NCI-H1417 treated with DMSO at 0.1 percent for 48 hours (cell line): Measurements from ENCODE around the gene SETDB1.

Experiments used
- DNase-seq: peaks from one replicate; lab custom pipeline; 2025; lab: John Stamatoyannopoulos, UW

SETDB1 gene

DNA sequence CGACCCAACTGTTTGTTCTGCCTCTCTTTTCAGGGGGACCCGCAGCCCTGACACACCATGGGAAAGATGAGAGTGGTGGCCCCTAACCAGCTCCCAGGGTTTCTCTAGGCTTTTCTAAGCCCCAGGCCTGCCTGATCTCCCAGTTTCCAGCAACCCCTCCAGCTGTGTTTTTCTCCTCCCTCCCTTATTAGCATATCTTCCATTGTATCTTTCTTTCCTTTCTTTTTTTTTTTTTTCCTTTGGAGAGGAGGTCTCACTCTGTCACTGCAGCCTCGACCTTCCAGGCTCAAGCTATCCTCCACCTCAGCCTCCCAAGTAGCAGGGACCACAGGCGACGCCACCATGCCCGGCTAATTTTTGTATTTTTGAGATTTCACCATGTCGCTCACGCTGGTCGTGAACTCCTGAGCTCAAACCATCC lies 50.2 kb downstream of the SETDB1 start:
- no peak for DNase-seq

- no peak for DNase-seq
These were observed 50.9 kb downstream of the SETDB1 start for GRCh38 chr1:150976879-150977694.

DNA sequence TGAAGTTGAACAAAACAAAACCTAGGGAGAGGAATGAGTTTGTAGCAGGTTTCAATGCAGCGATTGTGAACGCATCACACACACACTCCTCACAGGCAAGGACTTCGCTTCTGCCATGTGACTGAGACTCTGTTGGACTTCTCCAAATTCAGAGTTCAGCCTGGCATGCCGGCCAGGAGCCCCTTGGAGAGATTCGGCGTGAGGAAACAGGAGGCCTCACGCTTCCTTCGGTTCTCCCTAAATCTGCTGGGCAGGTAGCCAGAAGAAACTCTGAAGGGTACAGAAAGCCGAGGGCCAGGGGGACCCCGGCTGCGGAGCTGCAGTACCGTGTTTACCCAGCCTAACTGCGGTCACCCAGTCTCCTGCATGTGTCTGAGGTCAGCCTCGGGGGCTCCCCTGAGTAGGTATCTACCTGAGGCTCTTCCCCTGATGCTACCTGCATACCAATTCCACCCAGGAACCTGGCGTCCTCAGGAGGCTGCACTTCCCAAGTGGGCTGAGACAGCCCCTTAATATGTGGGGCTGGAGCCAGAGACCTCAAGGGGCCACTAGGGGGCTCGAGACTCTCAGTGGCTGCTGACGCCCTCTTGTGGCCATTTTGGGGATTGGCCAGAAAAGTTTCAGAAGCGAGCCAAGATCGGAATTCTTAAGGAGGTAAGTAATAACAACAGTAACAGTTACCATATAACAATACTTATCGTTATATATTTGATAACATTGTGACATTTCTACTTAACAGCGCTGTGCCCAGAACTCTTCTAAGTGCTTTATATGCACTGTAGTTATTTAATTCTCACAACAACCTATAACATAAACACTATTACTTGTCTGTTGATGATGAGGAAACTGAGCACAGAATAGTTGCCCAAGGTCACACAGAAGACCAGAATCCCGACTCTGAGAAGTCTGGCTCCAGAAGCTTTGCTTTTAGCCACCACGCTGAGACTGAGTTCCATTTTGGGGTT lies 53.2 kb downstream of the SETDB1 start:
- DNase-seq, result peak; percentile 36

- peak; percentile 70 for DNase-seq
These were observed 55.1 kb downstream of the SETDB1 start for GRCh38 chr1:150981177-150981804.

DNA sequence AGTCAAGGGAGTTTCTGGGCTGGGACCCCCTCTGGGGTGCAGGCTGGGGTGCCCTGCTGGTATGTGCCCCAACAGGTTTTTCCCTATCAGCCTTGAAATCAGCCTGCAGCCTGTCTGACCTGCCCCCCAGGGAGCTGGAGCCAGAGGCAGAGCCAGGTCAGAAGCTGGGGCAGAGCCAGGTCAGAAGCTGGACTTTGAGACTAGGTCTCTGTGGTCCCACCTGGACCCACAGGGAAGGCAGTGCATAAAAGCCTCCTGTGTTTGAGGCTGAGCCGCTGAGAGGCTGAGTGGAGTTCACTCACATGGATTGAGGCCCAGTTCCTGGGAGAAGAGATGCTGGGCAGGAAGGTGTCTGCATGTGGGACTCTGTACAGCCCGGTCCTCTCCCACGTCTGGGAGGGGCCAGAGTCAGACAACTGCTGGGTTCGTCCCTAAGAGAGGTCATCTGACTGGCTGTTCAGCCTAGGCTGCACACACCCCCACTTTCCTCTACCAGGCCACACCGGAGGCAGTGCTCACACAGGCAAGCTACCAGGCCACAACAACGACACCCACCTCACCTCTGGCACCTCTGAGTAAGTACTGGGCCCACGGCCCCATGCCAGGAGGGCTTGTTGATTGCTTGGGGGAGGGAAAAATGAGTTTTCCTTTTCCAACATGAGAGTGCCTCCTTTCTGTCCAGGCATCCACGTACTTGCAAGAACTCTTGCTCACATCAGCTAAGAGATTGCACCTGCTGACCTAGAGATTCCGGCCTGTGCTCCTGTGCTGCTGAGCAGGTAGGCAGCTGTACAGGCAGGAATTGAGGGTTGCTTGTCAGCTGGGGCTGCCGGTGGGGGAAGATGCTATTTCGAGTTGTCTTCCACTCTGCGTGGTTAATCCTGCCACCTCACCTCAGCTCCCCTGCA lies 55.9 kb downstream of the SETDB1 start, which contains the start of gene ANXA9:
Gene ANXA9, plus strand, starts transcription at position 488 of the 908 bp plus-strand sequence. CDS start 814 bp downstream, outside the sequence.
- DNase-seq, result no peak

- no peak for DNase-seq
These were observed 59.1 kb downstream of the SETDB1 start for GRCh38 chr1:150985179-150985825.

- peak; percentile 19 for DNase-seq
These were observed 61.8 kb downstream of the SETDB1 start for GRCh38 chr1:150987924-150988323.

- no peak for DNase-seq
These were observed 66.5 kb downstream of the SETDB1 start for GRCh38 chr1:150992626-150993025.

DNA sequence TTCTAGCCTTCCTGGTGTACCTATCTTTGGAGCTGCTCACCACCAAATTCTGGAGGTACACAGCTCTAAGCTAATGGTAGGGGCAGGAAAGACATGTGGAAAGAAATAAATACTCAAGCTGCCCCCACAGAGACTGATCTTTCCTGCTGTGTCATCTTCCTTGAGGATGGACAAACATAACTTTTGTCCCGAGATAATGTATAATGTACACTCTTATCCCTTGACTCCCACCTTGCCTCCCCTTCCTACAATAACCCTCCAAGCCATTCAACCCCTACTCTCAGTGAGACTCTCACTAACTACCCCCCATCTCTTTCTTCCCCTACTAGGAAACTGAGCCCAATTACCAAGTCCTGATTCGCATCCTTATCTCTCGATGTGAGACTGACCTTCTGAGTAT lies 68.1 kb downstream of the SETDB1 start:
- DNase-seq, result no peak

- DNase-seq, result no peak
These were observed 69.3 kb downstream of the SETDB1 start for GRCh38 chr1:150995460-150995859.

- DNase-seq, result no peak
These were observed 69.7 kb downstream of the SETDB1 start for GRCh38 chr1:150995896-150996295.

- no peak for DNase-seq
These were observed 71.1 kb downstream of the SETDB1 start for GRCh38 chr1:150997126-150997872.

DNA sequence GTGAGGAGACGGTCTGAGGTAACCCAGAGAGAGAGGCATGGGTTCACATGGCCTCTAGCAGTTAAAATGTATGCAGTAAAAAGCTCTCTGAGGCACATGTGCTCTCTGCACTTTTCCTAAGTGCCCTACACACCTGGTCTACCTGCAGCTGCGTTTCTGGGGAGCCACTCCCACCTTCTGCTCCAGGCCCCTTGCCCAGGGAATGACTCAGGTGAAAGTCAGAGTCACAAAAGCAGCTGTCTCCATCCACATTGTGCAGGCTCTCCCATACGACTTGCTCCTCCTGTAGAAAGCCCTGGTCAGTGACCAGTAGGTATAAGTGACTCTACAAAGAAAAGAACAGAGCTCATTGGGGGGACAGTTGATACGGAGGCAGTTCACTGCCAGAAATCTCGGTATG lies 71.8 kb downstream of the SETDB1 start:
- DNase-seq, result no peak

DNA sequence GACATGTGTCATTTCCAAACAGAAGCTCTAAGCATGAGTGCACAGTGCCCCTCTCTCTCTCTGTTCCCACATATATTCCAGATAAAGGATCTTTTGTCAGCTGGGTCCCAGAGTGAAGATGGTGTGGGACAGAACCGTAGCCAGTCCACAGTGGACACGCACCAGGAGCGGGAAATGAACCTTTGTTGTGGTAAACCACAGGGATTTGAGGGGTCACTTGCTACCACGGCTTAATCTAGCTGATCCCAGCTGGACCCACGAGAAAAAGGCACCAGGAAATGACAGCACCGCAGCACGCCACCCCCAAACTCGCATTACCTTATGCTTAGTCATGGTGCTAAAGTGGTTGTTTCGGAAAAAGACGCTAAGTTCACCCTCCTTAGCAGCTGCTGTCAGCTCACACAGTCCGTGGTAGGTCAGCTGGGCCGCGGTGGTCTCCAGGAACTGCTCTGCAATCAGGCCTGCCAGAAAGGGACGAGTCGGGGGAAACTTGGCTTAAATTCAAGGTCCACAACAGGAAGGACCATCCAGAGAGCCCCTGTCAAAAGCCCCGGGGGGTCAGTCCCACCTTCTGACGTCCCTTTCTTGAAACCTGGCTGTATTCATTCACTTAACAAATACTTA lies 73.0 kb downstream of the SETDB1 start:
- no peak for DNase-seq

GRCh38 chr1:150999926-151000325 lies 73.8 kb downstream of the SETDB1 start:
- DNase-seq, result no peak

DNA sequence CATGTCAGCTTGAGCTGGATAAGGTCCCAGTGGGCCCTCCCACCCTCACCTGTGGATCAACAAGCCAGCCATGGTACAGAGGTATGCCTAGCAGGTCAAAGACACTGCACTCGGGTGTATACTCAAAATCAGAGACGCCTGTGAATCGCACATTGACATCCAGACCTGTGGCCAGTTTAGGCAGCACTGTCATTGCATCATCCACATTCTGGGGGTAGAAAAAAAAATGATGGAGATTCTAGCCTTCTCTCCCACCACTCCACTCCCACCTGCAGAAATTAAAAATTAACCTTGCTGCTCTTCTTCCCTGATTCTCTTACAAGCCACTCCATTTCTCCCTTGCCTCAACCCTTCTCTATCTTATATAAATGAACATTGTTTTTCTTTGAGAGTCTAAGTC lies 74.2 kb downstream of the SETDB1 start:
- no peak for DNase-seq

DNA sequence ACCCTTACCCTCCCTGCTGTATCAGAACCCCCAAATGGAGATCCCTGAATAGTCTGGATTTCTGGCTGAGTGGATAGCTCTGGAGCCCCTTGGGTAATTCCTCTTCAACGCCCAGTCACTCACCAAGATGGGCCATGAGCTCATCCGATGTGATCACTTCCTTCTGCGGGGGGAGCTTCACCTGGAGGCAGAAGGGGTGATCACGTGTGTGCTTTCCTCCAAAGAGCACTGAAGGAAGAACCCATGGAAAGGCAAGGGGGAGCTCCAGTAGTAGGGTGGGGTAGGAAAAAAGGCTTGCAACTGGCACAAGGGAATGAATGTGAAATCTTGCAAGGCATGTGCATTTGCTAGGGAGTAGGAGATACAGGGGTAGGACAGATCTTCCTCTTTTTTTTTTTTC lies 75.4 kb downstream of the SETDB1 start:
- no peak for DNase-seq

GRCh38 chr1:151002051-151002450 lies 75.9 kb downstream of the SETDB1 start:
- no peak for DNase-seq

- DNase-seq, result no peak
These were observed 76.4 kb downstream of the SETDB1 start for GRCh38 chr1:151002611-151003010.
